MM.1S (cell line): Measurements from ENCODE around the gene PTPRO.

Experiments used
- DNase-seq: peaks from one replicate; pipeline ENCODE4 v3.0.0-alpha.2; 2015
- H2AFZ ChIP-seq: fragments of 300-600 bp; sonication (generic); 2 replicates; pipeline ENCODE4 v1.6.0; 2016; ENCODE audit warnings: antibody characterized with exemption, low read length
- H3F3A ChIP-seq: fragments of 300-600 bp; sonication (generic); 2 replicates; pipeline ENCODE4 v1.6.1; 2016; ENCODE audit warnings: mild to moderate bottlenecking, antibody characterized with exemption, low read length, moderate library complexity, mixed read lengths; ENCODE audit not compliant: insufficient read depth
- H3K27ac ChIP-seq: fragments of 300-600 bp; sonication (generic); 2 replicates; pipeline ENCODE4 v1.5.1; 2016; ENCODE audit warnings: mild to moderate bottlenecking, low read length
- H3K27me3 ChIP-seq: fragments of 300-600 bp; sonication (generic); replicated peaks from 2 replicates; pipeline ENCODE4 v1.6.0; 2016; ENCODE audit warnings: low read length; ENCODE audit not compliant: insufficient read depth
- H3K36me3 ChIP-seq: fragments of 300-600 bp; sonication (generic); replicated peaks from 2 replicates; pipeline ENCODE4 v1.6.1; 2016; ENCODE audit warnings: mild to moderate bottlenecking, low read length, mixed read lengths; ENCODE audit not compliant: insufficient read depth
- H3K4me1 ChIP-seq: fragments of 300-600 bp; sonication (generic); 2 replicates; pipeline ENCODE4 v1.6.1; 2016; ENCODE audit warnings: low read length, mixed read lengths
- H3K4me2 ChIP-seq: fragments of 300-600 bp; sonication (generic); 2 replicates; pipeline ENCODE4 v1.6.0; 2016; ENCODE audit warnings: low read depth, low read length
- H3K4me3 ChIP-seq: fragments of 300-600 bp; sonication (generic); 2 replicates; pipeline ENCODE4 v1.5.1; 2016; ENCODE audit warnings: low read length, mixed read lengths
- H3K79me2 ChIP-seq: fragments of 300-600 bp; sonication (generic); 2 replicates; pipeline ENCODE4 v1.6.1; 2016; ENCODE audit warnings: mixed run types, low read length, mixed read lengths
- H3K9ac ChIP-seq: fragments of 300-600 bp; sonication (generic); 2 replicates; pipeline ENCODE4 v1.6.1; 2016; ENCODE audit warnings: low read length, mixed read lengths
- H3K9me2 ChIP-seq: fragments of 300-600 bp; sonication (generic); replicated peaks from 2 replicates; pipeline ENCODE4 v1.6.1; 2016; ENCODE audit warnings: mild to moderate bottlenecking, low read length, mixed read lengths; ENCODE audit not compliant: insufficient read depth
- H3K9me3 ChIP-seq: fragments of 300-600 bp; sonication (generic); replicated peaks from 2 replicates; pipeline ENCODE4 v1.6.1; 2016; ENCODE audit warnings: mild to moderate bottlenecking, low read length, mixed read lengths; ENCODE audit not compliant: insufficient read depth
- H4K20me1 ChIP-seq: fragments of 300-600 bp; sonication (generic); 2 replicates; pipeline ENCODE4 v1.6.1; 2016; ENCODE audit warnings: mild to moderate bottlenecking, low read length, moderate library complexity, mixed read lengths; ENCODE audit not compliant: insufficient read depth
- CTCF ChIP-seq: fragments of 300-600 bp; sonication (generic); IDR thresholded peaks from 2 replicates; pipeline ENCODE4 v1.5.1; 2016; ENCODE audit warnings: antibody characterized with exemption, low read length, mixed read lengths
- EZH2 ChIP-seq: fragments of 300-600 bp; sonication (generic); optimal IDR thresholded peaks from 2 replicates; pipeline ENCODE3; 2017; ENCODE audit warnings: low read depth, mild to moderate bottlenecking, antibody characterized with exemption, low read length, mixed read lengths
- EZH2phosphoT487 ChIP-seq: fragments of 300-600 bp; sonication (generic); IDR thresholded peaks from 2 replicates; pipeline ENCODE4 v1.6.1; 2018; ENCODE audit warnings: antibody characterized with exemption, low read length

Gene PTPRO

GRCh38 chr12:15304296-15304695 lies 18.0 kb upstream of the PTPRO start:
- Histone ChIP-seq H2AFZ (no peak overlapping the region), H3K4me1 (no peaks in the 10 kb centered on the region), H3K9me2 (no peaks in the 10 kb centered on the region), H3K9ac (no peak overlapping the region), H3K79me2 (no peaks in the 10 kb centered on the region), H3K9me3 (no peaks in the 10 kb centered on the region), H3K4me3 (no peak overlapping the region), H3K27ac (no peak overlapping the region), H3K36me3 (no peaks in the 10 kb centered on the region), H3K27me3 (no peaks in the 10 kb centered on the region), H3K4me2 (no peak overlapping the region), H3F3A (no peaks in the 10 kb centered on the region), H4K20me1 (no peaks in the 10 kb centered on the region)
- TF ChIP-seq EZH2 (no peak), CTCF (no peak), EZH2phosphoT487 (no peak)
- DNase-seq, result no peak

DNA sequence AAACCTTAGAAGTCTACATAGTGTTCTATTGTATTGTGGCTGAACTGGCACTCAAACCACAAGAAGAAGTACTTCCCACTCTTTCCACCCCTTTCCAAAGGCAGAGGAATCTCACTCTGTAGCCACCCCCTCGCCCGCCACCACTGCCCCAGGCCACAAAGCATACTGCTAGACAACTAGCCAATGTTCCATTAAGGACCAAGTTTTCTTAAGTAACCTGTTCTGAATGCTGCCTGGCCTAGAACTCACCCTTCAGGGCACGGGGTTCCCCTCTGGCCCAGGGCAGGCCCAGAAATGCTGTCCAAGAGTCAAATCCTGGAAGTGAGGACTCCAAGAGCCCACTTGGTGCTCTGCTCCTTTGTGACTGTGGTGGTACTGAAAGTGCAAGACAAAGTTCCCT lies 15.7 kb upstream of the PTPRO start:
- Histone ChIP-seq H3K4me2 (no peak overlapping the region), H3K4me3 (no peak overlapping the region), H4K20me1 (no peaks in the 10 kb centered on the region), H3K9me2 (no peaks in the 10 kb centered on the region), H2AFZ (no peak overlapping the region), H3K4me1 (no peaks in the 10 kb centered on the region), H3K9ac (no peak overlapping the region), H3K27me3 (no peaks in the 10 kb centered on the region), H3K79me2 (no peaks in the 10 kb centered on the region), H3K9me3 (no peaks in the 10 kb centered on the region), H3K27ac (no peak overlapping the region), H3K36me3 (no peaks in the 10 kb centered on the region), H3F3A (no peaks in the 10 kb centered on the region)
- no peak for DNase-seq
- TF ChIP-seq EZH2, result no peak
- TF ChIP-seq EZH2phosphoT487, result no peak
- TF ChIP-seq CTCF, result no peak

DNA sequence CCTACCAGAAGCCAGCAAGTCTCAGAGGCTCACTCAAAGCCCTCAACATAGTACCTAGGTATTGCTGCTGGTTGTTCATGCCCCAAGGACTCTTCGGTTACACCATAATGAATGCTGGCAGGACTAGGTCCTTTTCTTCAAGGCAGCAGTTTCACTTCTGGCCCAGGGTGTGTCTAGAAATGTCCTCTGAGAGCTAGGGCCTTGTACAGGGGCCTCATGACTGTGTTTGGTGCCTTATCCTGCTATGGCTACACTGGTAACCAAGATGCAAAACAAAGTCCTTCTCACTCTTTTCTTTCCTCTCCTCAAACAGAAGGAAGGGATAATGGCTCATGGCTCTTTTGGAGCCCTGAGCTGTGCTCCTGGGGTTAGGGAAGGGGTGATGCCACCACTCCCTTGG lies 15.2 kb upstream of the PTPRO start:
- no peak overlapping the region for H3K4me3 ChIP-seq
- H3K27ac ChIP-seq, result no peak overlapping the region
- H3F3A ChIP-seq, result no peaks in the 10 kb centered on the region
- no peaks in the 10 kb centered on the region for H3K9me3 ChIP-seq
- H3K79me2 ChIP-seq, result no peaks in the 10 kb centered on the region
- no peaks in the 10 kb centered on the region for H3K36me3 ChIP-seq
- H3K9ac ChIP-seq, result no peak overlapping the region
- H3K27me3 ChIP-seq, result no peaks in the 10 kb centered on the region
- no peaks in the 10 kb centered on the region for H3K4me1 ChIP-seq
- no peak overlapping the region for H2AFZ ChIP-seq
- no peak overlapping the region for H3K4me2 ChIP-seq
- no peaks in the 10 kb centered on the region for H4K20me1 ChIP-seq
- TF ChIP-seq EZH2 (no peak), CTCF (no peak), EZH2phosphoT487 (no peak)
- no peak for DNase-seq
- no peaks in the 10 kb centered on the region for H3K9me2 ChIP-seq
